GM18526 (cell line): ENCODE results near the gene BMPR1B.

Source experiments
- POLR2A ChIP-seq: IDR thresholded peaks from 3 replicates; pipeline ENCODE4 v1.6.1; 2011; ENCODE audit not compliant: insufficient read length; ENCODE audit errors: extremely low read depth

Gene BMPR1B

DNA sequence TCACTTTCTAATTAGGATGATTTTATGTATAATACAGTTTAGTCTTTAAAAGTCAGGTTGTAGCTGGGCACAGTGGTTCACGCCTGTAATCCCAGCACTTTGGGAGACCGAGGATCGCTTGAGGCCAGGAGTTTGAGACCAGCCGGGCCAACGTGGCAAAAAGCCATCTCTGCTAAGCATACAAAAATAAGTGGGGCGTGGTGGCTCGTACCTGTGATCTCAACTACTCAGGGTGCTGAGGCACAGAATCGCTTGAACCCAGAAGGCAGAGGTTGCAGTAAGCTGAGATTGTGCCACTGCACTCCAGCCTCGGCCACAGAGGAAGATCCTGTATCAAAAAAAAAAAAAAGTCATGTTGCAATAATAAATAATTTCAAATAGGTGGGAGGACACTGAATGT, 364.2 kb downstream of the BMPR1B start:
- TF ChIP-seq POLR2A: no peak

DNA sequence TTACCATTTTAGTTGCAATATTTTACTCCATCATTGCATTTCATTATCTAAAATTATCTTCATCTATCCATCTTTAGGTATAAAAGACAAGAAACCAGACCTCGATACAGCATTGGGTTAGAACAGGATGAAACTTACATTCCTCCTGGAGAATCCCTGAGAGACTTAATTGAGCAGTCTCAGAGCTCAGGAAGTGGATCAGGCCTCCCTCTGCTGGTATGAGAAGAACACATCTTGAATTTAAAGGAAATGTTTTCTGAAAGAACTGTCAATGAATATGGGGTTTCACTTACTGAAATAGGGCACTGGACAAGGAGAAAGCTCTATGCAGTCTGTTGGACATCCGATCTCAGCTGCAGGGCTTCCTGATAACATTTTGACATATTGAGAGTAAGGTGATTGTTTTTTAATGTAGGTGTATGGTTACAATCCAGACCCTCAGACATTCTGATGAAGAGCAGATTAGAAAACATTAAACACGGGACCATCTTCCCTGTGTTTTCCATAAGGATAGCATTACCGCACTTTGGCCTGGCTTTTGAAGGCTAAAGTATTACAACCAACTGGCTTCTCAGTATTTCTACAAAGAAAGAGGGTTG, 367.2 kb downstream of the BMPR1B start:
- TF ChIP-seq POLR2A: no peak

DNA sequence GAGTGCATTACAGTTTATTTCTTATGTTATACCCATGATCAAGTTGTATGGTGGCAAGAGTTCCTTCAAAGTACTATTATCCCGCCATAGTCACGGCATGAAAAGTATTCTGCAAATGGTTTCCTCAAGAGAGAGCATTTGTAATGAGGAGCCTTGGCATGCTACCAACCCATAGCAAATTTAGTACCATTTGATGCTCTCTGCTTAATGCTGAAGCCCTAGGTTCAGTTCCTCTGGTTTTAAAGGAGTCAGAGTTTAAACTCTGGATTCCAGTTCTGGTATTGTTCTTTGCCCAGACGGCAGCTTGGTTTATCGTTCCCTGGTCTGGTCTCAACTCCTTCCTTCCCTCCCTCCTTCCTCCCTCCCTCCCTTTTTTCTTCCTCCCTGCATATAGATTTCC, 371.3 kb downstream of the BMPR1B start:
- no peak for TF ChIP-seq POLR2A

DNA sequence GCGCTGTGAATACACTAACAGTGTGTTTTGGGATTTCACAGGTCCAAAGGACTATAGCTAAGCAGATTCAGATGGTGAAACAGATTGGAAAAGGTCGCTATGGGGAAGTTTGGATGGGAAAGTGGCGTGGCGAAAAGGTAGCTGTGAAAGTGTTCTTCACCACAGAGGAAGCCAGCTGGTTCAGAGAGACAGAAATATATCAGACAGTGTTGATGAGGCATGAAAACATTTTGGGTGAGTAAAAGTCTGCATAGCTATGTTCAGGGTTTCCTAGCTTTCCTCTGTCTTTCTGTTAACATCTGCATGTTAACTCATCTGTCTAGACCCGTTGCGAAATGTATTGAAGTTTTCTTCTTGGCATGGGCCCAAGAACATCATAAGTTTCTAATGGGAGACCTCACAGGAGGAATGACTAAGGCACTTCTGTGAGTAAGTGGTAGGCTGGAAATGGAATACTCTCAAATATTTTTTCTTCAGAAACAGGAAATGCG, 372.1 kb downstream of the BMPR1B start:
- no peak for TF ChIP-seq POLR2A

DNA sequence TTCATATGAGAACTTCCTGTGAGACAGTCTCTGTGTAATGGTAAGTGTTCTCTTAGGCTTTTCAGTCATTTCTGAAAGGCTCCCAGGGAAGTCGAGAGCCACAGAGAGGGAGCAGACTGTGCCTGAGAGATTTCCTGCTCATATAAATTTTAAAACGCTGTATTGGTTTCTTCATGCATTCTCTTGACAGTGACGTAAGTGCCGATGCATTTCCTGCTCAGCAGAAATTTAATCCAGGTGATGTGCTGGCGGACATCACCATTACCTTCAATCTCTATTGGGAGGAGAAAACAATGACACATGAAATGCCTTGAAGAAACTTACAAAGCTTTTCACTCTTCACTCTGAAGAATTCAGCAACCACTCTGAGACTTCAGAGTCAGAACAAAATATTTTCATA, 383.6 kb downstream of the BMPR1B start:
- no peak for TF ChIP-seq POLR2A

DNA sequence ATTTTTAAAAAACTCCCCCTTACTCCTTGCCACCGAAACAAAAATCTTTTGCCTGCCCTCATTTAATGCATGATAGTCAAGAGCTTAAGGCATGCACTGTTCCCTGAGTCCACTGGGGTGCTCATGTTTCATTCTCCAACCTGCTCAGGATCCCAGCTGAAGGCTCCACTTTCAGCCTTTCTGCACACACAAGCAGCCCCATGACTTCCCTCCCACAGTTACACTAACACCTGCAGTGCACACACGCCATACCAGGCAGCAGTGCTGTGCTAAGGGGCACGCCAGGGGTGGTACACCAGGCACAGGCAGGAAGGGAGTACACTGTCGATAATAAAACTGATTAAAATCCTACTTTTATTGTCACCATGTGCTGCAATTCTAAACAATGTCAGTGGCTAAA, 385.2 kb downstream of the BMPR1B start:
- TF ChIP-seq POLR2A: no peak

DNA sequence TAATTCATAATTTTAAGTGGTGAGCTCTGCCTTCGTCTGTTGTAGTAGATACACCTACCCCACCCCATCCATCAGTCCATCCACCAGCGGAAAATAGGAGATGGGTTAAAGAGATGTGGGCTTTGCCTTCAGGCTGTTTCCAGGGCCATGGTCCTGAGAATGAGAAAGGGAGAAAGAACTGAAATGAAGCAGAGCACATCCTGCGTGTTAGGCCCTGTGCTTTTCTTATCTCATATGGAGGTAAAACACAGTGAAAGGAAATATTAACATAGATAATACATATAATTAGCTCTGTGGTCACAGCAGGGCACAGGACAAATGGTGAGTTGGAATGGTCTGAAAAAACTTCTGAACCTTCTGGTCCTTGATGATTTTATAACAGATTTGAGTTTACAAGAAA, 393.5 kb downstream of the BMPR1B start:
- no peak for TF ChIP-seq POLR2A

DNA sequence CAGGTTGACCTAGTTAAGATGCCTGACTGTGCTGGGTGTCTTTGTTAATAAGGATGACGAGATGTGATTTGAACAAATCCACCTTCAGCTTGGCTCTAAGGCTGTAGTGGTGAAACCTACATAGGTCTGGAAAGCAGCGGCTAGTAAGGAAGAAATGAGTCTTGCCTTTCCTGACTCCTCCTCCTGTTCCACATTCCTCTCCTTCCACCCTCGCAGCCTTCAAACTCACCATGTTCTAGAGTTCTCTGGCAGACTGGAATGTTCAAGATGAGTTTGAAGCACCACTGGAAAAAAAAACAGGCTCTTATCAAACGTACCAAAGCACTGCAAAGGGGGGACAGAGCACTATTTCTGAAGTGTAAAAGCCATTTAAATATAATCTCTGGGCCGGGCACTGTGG, 395.4 kb downstream of the BMPR1B start:
- no peak for TF ChIP-seq POLR2A

DNA sequence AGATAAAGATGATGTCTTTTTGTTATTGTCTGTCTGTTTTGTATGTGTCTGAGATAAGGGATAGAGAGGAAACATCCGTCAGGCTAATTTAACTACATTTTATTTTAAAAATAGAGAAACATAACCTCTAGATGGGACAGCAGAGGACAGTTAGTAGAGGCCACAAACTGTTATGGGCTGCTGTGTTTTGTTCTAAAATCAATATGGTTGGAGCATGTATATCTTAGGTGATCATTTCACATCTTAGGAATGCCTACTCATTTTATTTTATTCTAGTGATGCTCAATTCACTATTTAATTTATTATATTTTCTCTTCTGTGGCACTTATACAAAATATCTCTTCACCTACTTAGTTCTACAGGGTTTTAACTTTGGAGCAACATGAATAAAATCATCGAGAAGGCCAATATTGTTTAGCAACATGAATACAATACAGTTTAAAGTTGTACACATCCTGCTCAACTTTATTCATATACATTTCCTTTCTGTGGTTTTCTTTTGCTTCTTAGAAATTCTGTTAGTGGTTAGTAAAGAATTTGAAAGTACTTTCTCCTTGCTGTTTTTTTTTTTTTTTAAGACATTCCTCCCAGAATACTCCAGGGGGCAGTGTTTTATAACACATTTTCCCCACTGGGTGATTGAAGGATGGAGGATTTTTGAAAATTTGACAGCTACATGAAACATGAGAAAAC, 398.1 kb downstream of the BMPR1B start:
- no peak for TF ChIP-seq POLR2A

DNA sequence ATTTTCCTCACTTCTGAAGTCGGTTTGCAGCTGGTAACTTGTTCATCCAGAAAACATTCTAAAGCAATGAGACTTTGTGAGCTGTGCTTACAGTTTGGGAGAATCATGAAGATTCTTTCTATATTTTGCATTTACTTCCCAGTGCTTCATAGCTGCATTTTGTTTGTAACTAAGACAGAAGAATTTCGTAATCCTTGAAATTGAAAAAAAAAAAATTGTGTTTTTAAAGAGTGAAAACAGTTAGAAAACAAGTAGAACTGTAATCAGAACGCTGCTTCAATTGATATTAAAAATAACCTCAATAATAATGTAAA, 398.7 kb downstream of the BMPR1B start:
- TF ChIP-seq POLR2A: no peak

DNA sequence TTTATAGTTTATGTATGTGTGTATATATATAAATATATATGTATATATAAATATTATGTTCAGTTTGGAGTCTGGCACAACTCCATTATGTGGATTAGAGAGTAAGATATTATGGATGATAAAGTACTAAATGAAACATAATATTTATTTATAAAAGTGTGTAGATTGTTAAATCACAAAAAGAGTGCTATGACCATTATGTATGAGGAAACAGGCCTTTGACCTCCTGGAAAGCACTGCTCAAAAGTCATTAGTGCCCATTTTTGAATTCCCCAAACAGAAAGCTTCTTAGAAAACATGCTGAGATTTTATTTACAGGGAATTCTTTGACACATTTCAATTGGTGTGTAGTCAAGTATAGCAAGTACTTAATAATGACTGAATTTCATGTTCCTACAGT, 399.8 kb downstream of the BMPR1B start:
- TF ChIP-seq POLR2A: no peak

DNA sequence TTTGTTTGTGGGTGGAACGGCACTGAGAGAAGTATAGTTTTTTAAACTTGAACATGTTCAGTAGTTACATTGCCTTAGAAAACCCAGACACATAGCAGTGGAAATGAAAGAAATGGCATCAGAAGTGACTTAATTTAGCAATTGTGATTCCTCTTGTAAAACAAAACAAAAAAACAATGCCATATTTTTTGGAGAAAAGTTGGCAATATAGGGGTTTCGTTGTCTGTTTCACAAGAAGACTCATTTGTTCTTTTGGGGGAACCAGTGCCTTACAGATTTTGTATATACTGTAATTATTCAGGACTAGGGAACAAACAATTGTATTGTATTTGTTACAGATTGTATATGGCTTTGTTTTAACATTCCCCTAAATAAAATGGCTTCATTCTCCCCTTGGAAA, 400.3 kb downstream of the BMPR1B start:
- TF ChIP-seq POLR2A: no peak

DNA sequence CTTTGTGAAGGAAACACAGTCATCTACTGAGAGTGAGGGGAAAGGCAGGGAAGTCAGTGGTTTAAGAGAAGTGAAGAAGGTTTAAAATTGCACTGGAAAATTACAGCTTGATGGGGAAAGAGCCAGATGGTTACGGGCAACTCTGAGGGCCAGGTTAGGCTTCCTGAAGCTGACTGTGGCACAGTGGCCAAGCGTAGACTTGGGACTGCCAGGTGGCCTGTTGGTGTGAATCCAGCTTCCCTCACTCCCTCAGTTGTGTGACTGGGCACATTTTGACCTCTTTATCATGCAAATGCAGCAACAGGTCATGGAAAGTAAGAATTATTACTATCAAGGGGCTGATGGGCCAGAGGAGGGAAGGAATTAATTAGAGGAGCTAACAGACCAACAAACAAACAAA, 400.9 kb downstream of the BMPR1B start:
- no peak for TF ChIP-seq POLR2A

DNA sequence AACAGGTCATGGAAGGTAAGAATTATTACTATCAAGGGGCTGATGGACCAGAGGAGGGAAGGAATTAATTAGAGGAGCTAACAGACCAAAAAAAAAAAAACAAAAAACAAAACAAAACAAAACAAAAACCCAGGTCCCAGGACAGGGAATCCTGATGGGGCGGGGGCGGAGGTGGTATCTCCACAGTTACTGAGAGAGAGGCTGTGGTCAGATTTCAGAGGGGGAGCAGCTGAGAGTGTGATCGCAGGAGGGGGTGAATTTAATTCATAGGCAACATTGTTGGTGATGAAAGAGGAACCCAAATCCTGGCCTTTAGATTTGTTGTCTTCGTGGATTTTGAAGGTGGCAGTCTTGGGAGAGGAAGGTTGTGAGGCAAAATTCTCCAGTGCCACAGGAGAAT, 401.6 kb downstream of the BMPR1B start:
- no peak for TF ChIP-seq POLR2A

DNA sequence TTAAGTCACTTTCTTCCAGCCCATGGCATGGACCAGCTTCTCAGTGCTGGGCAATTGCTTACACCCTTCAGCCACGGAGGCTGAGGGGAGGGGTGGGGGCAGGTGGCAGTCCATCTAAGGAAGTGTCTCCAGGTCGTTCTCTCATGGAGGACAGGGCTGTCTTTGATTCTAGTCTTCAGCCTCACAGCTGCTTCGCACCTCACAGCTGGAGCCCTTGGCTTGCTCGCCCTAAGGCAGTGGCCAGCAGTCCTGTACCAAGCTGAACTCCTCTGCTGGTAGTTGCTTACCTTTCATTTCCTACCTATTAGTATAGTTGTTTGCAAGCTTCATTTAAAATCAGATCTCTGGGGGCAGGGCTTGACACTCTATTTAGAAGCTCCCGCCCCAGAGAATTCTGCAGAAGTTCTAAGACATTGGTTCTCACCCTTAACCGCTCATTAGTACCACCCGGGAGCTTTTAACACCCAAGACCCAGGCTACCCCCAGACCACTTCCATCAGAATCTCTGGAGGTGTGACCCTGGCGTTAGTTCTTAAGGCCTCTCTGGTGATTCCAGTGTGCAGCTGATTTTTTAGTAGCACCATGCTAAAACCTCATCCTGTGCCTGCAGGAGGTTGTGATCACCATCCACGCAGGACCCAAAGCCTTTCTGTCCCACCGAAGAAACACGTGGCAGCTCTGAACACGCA, 404.2 kb downstream of the BMPR1B start:
- TF ChIP-seq POLR2A: no peak

DNA sequence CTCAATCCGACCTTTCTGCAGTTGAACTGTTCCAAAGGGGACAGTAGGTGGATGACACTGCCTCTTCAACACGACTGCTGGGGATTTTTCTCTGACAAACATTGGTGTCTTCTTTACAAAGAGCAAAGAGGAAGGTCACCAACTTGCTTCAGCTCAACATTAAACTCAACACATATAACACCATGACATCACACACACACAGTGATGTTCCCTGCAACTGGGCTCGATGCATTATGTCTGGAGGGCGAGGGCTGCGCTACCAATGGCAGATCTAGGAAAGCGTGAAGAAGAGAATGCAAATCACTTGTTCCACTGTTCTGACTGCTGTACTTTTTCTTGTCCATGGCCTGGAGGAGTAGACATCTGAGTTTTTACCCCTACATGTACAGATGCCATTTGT, 405.1 kb downstream of the BMPR1B start:
- no peak for TF ChIP-seq POLR2A
